Stimulated activated CD4-positive, alpha-beta T cell treated with anti-CD3 and anti-CD28 coated beads, Interleukin-12 subunit alpha, Interleukin-12 subunit beta, amount 100 ng/mL, for 48 hours (primary cell): ENCODE data around the gene SSX5.
A peak's percentile ranks its signal among the peaks of the same experiment; 100 is the strongest.
"Not testable (repeated sequence)": the region's sequence is repeated elsewhere in the genome, so short reads cannot be mapped to it uniquely, and the experiment has no call there.

ENCODE experiments used
- DNase-seq, 3 donors: peaks; one replicate each; pipeline ENCODE4 v3.0.0-alpha.2; 2020; ENCODE audit warnings: low read depth in 2 of 3, low spot score in 1 of 3

Gene SSX5

DNA sequence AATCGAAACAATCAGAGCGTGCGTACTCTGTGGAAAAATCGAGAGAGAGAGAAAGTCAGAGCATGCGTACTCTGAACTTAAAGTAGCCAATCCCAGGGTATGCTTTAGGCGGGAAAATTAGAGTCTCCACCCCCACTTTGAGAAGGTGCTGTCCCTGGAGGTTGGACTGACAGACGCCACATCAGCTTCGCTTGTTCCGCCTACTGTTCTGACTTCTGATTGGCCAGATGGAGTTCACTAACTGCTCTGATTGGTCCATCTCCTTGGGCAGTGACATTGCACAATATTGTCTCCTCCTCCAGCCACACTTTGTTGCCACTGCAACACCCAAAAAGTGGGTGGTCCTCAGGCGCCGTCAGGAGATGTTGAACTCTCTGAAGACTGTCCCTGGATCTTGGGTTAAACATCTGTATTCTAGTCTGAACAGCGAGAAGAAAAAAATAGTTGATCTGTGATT is at the start of gene SSX5:
Gene SSX5 (minus strand): TSS at position 51 of the 457 bp plus-strand sequence. CDS start 1,437 bp downstream, outside the sequence.
- DNase-seq: no peak

DNA sequence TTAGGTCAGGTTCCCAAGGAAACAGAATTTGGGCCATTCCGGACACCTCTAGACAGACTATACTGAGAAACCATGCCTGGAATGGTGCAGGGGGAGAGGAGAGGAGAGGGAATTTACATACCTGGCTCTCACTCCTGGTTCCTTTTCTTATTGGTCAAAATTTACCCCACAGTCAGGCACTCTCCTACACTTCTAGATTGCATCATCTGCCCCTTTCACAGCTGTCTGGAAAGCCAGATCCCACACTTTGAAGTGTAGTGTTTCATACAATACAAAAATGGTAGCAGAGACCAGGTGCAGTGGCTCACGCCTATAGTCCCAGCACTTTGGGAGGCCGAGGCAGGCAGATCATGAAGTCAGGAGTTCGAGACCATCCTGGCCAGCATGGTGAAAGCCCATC is 27.6 kb upstream of the SSX5 start:
- not testable (repeated sequence) for DNase-seq

DNA sequence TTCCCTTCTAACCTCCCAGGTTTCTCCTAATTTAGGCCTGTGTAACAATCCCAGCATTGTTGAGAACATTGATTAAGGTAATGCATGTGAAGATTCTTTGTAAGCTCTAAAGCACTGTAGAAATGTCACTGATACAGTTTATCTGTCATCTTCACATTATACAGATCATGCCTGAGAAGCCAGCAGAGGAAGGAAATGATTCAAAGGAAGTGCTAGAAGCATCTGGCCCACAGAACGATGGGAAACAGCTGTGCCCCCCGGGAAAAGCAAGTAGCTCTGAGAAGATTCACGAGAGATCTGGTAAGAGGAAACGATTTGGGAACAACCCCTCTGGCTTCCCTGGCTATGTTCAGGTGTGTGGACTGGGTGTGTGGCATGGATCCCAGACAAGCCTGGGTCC is 17.7 kb upstream of the SSX5 start:
- DNase-seq: not testable (repeated sequence)

DNA sequence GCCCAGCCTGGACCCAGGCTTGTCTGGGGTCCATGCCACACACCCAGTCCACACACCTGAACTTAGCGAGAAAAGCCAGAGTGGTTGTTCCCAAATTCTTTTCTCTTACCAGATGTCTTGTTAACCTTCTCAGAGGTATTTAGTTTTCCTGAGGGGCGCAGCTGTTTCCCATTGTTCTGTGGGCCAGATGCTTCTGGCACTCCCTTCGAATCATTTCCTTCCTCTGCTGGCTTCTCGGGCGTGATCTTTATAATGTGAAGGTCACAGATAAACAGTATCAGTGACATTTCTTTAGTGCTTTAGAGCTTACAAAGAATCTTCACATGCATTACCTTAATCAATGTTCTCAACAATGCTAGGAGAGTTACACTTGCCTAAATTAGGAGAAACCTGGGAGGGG is 6.6 kb downstream of the SSX5 start:
- not testable (repeated sequence) for DNase-seq

DNA sequence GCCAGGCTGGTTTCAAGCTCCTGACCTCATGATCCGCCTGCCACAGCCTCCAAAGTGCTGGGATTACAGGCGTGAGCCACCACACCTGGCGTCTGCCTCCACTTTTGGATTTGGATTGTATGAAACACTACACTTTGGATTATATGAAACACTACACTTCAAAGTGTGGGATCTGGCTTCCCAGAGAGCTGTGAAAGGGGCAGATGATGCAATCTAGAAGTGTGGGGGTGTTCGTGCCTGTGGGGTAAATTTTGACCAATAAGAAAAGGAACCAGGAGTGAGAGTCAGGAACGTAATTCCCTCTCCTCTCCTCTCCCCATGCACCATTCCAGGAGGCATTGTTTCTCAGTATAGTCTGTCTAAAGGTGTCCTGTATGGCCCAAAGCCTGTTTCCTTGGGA is 14.7 kb downstream of the SSX5 start:
- DNase-seq: not testable (repeated sequence)

DNA sequence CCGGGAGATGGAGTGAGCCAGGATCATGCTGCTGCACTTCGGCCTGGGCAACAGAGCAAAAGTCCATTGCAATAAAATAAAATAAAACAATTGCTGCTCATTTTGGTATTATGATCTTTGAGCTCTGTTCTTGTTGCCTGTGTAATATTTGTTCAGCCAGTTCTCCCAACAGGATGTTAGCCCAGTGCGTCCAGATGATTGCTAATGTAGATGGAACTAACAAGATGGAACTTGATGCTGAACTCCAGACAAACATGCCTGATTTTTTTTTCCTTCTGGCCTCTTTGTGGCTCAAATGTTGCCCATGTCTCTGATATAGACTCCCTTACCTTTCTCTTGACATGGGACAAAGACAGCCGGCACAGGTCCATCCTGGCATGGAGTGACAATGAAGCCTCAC is 15.8 kb downstream of the SSX5 start:
- no peak for DNase-seq

DNA sequence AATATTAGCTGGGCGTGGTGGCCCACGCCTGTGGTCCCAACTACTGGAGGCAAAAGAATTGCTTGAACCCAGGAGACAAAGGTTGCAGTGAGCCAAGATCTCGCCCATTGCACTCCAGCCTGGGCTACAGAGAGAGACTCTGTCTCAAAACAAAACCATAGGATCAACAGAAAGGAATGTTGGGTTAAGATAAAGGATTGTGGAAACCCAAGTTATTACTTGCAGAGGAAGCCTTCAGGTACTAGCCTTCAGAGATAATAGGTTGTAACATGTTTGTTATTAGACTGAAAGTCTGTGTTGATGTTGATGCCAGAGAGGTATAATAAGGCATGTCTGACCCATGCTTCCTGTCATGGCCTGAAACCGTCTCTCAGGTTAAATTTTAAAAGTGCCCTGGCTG is 16.9 kb downstream of the SSX5 start:
- no peak for DNase-seq

- not testable (repeated sequence) for DNase-seq
These were observed 30.3 kb downstream of the SSX5 start for GRCh38 chrX:48166322-48166721.

DNA sequence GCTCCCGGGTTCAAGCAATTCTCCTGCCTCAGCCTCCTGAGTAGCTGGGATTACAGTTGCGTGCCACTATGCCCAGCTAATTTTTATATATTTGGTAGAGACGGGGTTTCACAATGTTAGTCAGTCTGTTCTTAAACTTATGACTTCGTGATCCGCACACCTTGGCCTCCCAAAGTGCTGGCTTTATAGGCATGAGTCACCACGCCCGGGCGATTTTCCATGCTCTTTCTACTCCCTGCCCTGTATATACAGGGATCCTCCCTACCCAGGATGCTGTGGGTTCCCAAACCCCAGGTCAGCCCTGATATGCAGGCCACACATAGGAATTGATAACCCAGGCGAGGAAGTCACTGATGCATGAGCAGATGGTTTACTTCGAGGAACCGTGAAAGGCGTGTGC is 31.4 kb downstream of the SSX5 start:
- DNase-seq: no peak

DNA sequence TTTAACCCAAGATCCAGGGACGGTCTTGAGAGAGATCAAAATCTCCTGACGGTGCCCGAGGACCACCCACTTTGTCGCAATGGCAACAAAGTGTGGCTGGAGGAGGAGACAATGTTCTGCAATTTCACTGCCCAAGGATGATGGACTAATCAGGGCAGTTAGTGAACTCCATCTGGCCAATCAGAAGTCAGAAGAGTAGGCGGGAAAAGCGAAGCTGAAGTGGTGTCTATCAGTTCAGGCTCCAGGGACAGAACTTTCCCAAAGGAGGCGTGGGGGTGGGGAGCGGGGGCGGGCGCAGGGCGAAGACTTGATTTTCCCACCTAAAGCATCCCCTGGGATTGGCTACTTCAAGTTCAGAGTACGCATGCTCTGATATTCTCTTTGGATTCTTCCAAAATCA is 40.6 kb downstream of the SSX5 start:
- no peak for DNase-seq

GRCh38 chrX:48154796-48155195 is 41.8 kb downstream of the SSX5 start:
- no peak for DNase-seq

DNA sequence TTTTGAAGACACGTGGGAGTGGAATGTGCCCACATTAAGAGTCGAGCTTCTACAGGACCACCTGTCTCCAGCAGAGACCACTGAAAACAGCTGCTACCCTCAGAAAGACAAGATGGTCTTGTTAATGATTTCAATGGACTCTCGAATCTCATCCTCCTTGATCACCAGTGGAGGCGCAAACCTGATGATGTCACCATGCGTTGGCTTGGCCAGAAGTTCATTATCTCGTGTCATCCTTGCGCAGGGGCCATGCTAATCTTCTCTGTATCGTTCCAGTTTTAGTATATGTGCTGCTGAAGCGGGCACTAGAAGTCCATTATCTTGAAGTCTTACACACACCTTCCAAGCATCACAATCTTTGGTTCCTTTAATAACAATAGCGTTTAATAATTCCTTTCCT is 42.8 kb downstream of the SSX5 start:
- DNase-seq: no peak

DNA sequence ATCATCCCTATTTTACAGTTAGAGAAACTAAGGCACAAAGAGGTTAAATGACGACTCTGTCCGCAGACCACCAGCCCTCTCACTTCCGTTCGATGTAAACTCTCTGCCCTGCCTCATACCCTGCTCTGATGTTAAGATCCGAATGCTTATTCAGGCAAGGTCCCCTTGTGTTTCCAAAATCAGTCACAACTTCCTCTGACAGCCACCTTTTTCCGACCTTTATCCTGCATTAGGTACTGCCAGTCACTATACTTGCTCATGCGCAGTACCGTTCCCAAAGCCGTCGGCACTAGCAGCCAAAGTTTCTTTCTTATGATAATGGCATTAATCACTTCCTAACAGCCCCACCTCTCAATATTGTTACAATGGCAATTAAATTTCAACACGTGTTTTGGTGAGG is 53.9 kb downstream of the SSX5 start:
- peak in 2 of 3 donors; percentile 6 to 34 for DNase-seq

GRCh38 chrX:48141810-48142508 is 54.6 kb downstream of the SSX5 start:
- DNase-seq: not testable (repeated sequence)

GRCh38 chrX:48139076-48139475 is 57.5 kb downstream of the SSX5 start:
- not testable (repeated sequence) for DNase-seq
